Activated effector memory CD4-positive, alpha-beta T cell treated with Interleukin-2 at 50 U/mL for 16 hours (primary cell): ENCODE data around the gene GPR17.
A peak's percentile ranks its signal among the peaks of the same experiment; 100 is the strongest.

Source experiments
- DNase-seq: peaks from one replicate; pipeline ENCODE4 v3.0.0-alpha.2; 2020

Gene GPR17

GRCh38 chr2:127698553-127699355 lies 52.8 kb downstream of the GPR17 start:
- DNase-seq: no peak

- DNase-seq: no peak
Observed at GRCh38 chr2:127700527-127701192, 54.7 kb downstream of the GPR17 start.

GRCh38 chr2:127701193-127701650 lies 55.3 kb downstream of the GPR17 start, which contains the start of gene SFT2D3:
TSS of gene SFT2D3 (plus strand) at chr2:127701497. CDS start at chr2:127701529, 32 bp downstream.
- peak; percentile 87 for DNase-seq

- DNase-seq: peak; percentile 78
Observed at GRCh38 chr2:127701651-127702394, 55.9 kb downstream of the GPR17 start.
